ENCODE measurements around the gene SRBD1.

- TF ChIP-seq CTCF (IDR thresholded peaks at IDR 0.05) (no peak), ZFX (IDR thresholded peaks at IDR 0.05; ENCODE audit: borderline replicate concordance) (no peak)
Measured at GRCh38 chr2:45505138-45505537, 105.9 kb downstream of the SRBD1 start.

Data from 22Rv1 (cell line).